ENCODE measurements around the gene CDH23.

GRCh38 chr10:71857934-71858890 lies 461.5 kb downstream of the CDH23 start:
- TF ChIP-seq CTCF (IDR thresholded peaks at IDR 0.05; ENCODE audit: low read length): no peak
- no peak for TF ChIP-seq EZH2 (optimal IDR thresholded peaks at IDR 0.05; ENCODE audit: low read depth, low read length)
- no peak for TF ChIP-seq EZH2phosphoT487 (IDR thresholded peaks at IDR 0.05; ENCODE audit: low read length)

All from MM.1S (cell line).